Heart right ventricle (tissue), 16 donors: Measurements from ENCODE around the gene PCSK5. TPM values are rescaled to one million over a fixed set of nuclear protein-coding genes. Genes with fewer than 3 reads are reported as not detected.

Experiments
- ATAC-seq, 8 donors: fragments of 200-7000 bp; cut with Tn5 transposase; one replicate each; pipeline ENCODE4 v1.9.1; 2020; ENCODE audit warnings: mild to moderate bottlenecking in 8 of 8, moderate library complexity in 8 of 8, moderate number of reproducible peaks in 1 of 8
- DNase-seq, 2 donors: peaks; one replicate each; pipeline ENCODE4 v3.0.0-alpha.2; 2020
- H3K27ac ChIP-seq, 10 donors: fragments of 200-600 bp; sonication (generic) in 2 of 10; one replicate each; pipeline versions ENCODE4 v1.5.0 to v1.8.0; 2020 to 2022; ENCODE audit warnings: mild to moderate bottlenecking in 3 of 10
- H3K27me3 ChIP-seq, 7 donors: fragments of 200-600 bp; one replicate each; pipeline ENCODE4 v1.8.0; 2021 to 2022; ENCODE audit warnings: mild to moderate bottlenecking in 2 of 7
- H3K36me3 ChIP-seq, 9 donors: fragments of 200-600 bp; sonication (generic) in 1 of 9; one replicate each; pipeline versions ENCODE4 v1.5.0 to v1.8.0; 2020 to 2022; ENCODE audit warnings: mild to moderate bottlenecking in 2 of 9
- H3K4me1 ChIP-seq, 9 donors: fragments of 200-600 bp; sonication (generic) in 1 of 9; one replicate each; pipeline versions ENCODE4 v1.5.0 to v1.8.0; 2020 to 2022; ENCODE audit warnings: mild to moderate bottlenecking in 4 of 9
- H3K4me3 ChIP-seq, 10 donors: fragments of 200-600 bp; sonication (generic) in 2 of 10; one replicate each; pipeline versions ENCODE4 v1.5.0 to v1.8.0; 2020 to 2022; ENCODE audit warnings: mild to moderate bottlenecking in 7 of 10, moderate library complexity in 2 of 10
- H3K9me3 ChIP-seq, 11 donors: fragments of 200-600 bp in 10 of 11; sonication (generic) in 2 of 11; one replicate each; pipeline versions ENCODE4 v1.5.0 to v1.8.0; 2013 to 2022; ENCODE audit warnings: mild to moderate bottlenecking in 2 of 11, control low read depth in 1 of 11, moderate library complexity in 1 of 11
- CTCF ChIP-seq, 9 donors: fragments of 200-600 bp; sonication (generic) in 2 of 9; IDR thresholded peaks; one replicate each; pipeline versions ENCODE4 v1.5.0 to v1.8.0; 2021 to 2022; ENCODE audit warnings: antibody characterized with exemption in 9 of 9, mild to moderate bottlenecking in 5 of 9, moderate library complexity in 1 of 9
- whole genome bisulfite sequencing, 2 donors: extraction: QIAGEN DNeasy Blood & Tissue Kit; methylation state at CpG; one replicate each; pipeline ENCODE4 v1.1.7; 2013; ENCODE audit warnings: inconsistent platforms in 1 of 2; 5-methylcytosine and 5-hydroxymethylcytosine counted together
- intact Hi-C, 10 donors: fragments of 100-400 bp; cut with DNase I; formaldehyde crosslinking; loops; one replicate each; pipeline versions ENCODE4 v1.11.1 to v1.14.2; 2022
- polyA plus RNA-seq, 2 donors: library from polyadenylated mRNA; stranded (reverse); fragments of 200-250 nt; gene quantifications; one replicate each; pipeline ENCODE4 v1.2.3, GENCODE V29; 2013
- total RNA-seq, 10 donors: library from RNA; stranded (reverse); fragmentation: NEBNext Ultra II Directional in 3 of 10; extraction: Animal tissue kit (Norgen Biotek cat#: 25700) in 3 of 10; gene quantifications; one replicate each; pipeline versions ENCODE4 v1.2.1 to v1.2.4, GENCODE V29; 2021 to 2023
- donor health status: Arrhythmogenic right ventricular cardiomyopathy.
- donor health status: ischemic (EF 13 %, LVEDD 7.1; RV severe dilation, severe dysfunction).
- donor health status: healthy with polysubstance abuse.
- donor health status: DM: no; HTN: yes; CAD: no.
- donor health status: DM: no; HTN: no; CAD: no.
- donor health status: ischemic (EF 25% LVEDD 6.9; RV normal size, moderate dysfunction).
- donor health status: ischemic (EF 25% LVEDD 5.7; RV mildly dilated, moderate dysfunction).
- donor health status: healthy.
- donor health status: DM: yes; HTN: yes; CAD: no.
- donor health status: Ischemic cardiomyopathy.
- donor health status: ischemic (EF 35%, LVEDD 5.7; RV mildly dilated, moderate dysfunction).
- donor health status: nonischemic (EF 11% LVEDD 7.7; RV severe dilation, severe dysfunction).
- donor health status: DM: yes; HTN: yes; CAD: no.
- donor health status: PGD.
- donor health status: ischemic (EF 29% LVEDD 5.4; RV normal size, mild dysfunction).
- donor health status: nonischemic (EF 23%, LVEDD 6.1; RV moderate dilation, normal function).

The PCSK5 gene
- total and polyA plus RNA-seq, 12 donors: 1.8 to 8.3 (median 5.7) TPM

GRCh38 chr9:75967556-75967955 is 77.1 kb downstream of the PCSK5 start:
- H3K36me3 ChIP-seq: no peaks in the 10 kb centered on the region
- H3K27ac ChIP-seq: no peak overlapping the region
- no peak for TF ChIP-seq CTCF (IDR thresholded peaks at IDR 0.05)
- H3K9me3 ChIP-seq: peaks cover 0 to 10% (median 0%) of the 10 kb centered on the region in 11 donors
- no peaks in the 10 kb centered on the region for H3K27me3 ChIP-seq
- ATAC-seq (no peak), DNase-seq (no peak)
- intact Hi-C loops: loop anchor here in 1 of 10 donors (10.0 kb wide), 1 partner anchor 63 kb away; no protein-coding TSS in a partner anchor
- peaks cover 0 to 23% (median 9%) of the 10 kb centered on the region in 9 donors for H3K4me1 ChIP-seq
- 98% methylated on average over 7 of the region's 7 CpGs for WGBS, 2 donors
- no peak overlapping the region for H3K4me3 ChIP-seq

- intact Hi-C loops: no loop called here
- H3K4me1 ChIP-seq: peaks cover 0 to 13% (median 0%) of the 10 kb centered on the region in 9 donors
- no peak for TF ChIP-seq CTCF (IDR thresholded peaks at IDR 0.05)
- WGBS, 2 donors: 89 to 94% methylated on average over 16 of the region's 16 CpGs
- DNase-seq: no peak
- H3K4me3 ChIP-seq: no peak overlapping the region
- no peak for ATAC-seq
- H3K27me3 ChIP-seq: no peaks in the 10 kb centered on the region
- H3K36me3 ChIP-seq: no peaks in the 10 kb centered on the region
- H3K9me3 ChIP-seq: peaks cover 0 to 10% (median 0%) of the 10 kb centered on the region in 11 donors
- H3K27ac ChIP-seq: no peak overlapping the region
Observed at GRCh38 chr9:75974016-75974766, 83.7 kb downstream of the PCSK5 start.

- intact Hi-C loops: no loop called here
- no peak for TF ChIP-seq CTCF (IDR thresholded peaks at IDR 0.05)
- ATAC-seq: no peak
Observed at GRCh38 chr9:75975071-75975470, 84.6 kb downstream of the PCSK5 start.

GRCh38 chr9:75976549-75976948 is 86.1 kb downstream of the PCSK5 start:
- intact Hi-C loops: no loop called here
- ATAC-seq: no peak
- no peak for DNase-seq

More at GRCh38 chr9:75975071-75975470, 84.6 kb downstream of the PCSK5 start:
- Histone ChIP-seq H3K27ac (no peak overlapping the region), H3K9me3 (peaks cover 0 to 10% (median 0%) of the 10 kb centered on the region in 11 donors), H3K4me1 (peaks cover 0 to 13% (median 0%) of the 10 kb centered on the region in 9 donors), H3K36me3 (no peaks in the 10 kb centered on the region), H3K4me3 (no peak overlapping the region), H3K27me3 (no peaks in the 10 kb centered on the region)
- 82% methylated on average over 2 of the region's 2 CpGs for WGBS, 2 donors
- no peak for DNase-seq

More at GRCh38 chr9:75976549-75976948, 86.1 kb downstream of the PCSK5 start:
- Histone ChIP-seq H3K27me3 (no peaks in the 10 kb centered on the region), H3K36me3 (no peaks in the 10 kb centered on the region), H3K9me3 (peaks cover 0 to 4% (median 0%) of the 10 kb centered on the region in 11 donors), H3K4me3 (no peak overlapping the region), H3K27ac (no peak overlapping the region), H3K4me1 (peaks cover 0 to 13% (median 0%) of the 10 kb centered on the region in 9 donors)
- no peak for TF ChIP-seq CTCF (IDR thresholded peaks at IDR 0.05)
